ENCODE measurements around the gene TRIP12.
"Not testable (repeated sequence)": the region's sequence is repeated elsewhere in the genome, so short reads cannot be mapped to it uniquely, and the experiment has no call there.

TRIP12 gene

DNA sequence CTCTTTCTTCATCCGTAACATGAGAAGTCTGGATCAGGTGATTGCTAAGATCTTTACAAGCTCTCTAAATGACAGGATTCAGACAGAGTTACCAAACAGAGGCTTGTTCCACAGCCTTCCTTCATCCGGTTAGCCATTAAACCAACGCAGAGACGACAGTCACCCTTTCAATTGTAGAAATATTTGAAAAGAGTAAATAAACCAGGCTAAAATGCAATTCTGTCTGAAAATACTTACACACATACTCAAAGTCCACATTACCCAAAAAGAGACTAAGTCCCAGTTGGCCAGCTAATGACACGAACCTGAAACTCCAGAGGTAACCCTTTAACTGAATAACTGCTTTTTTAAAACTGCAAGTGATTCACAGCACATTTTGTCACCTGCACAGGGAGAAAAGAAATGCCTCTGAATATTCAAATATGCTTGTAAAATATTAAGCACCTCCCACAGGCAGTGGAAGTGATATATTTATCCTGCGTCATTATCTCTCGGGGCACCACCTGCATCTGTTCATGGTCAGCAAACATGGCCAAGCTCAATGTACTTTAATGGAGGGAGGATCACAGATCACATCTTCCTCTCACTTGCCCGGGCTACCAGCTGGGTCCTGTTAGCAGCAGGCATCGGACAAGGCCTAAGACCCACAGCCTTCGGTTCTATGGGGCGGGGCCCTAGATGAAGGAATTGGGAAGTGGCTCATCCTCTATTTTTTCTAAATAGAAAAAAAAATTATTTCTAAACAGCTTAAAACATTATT is 168.7 kb downstream of the TRIP12 start:
- no peak for DNase-seq

DNA sequence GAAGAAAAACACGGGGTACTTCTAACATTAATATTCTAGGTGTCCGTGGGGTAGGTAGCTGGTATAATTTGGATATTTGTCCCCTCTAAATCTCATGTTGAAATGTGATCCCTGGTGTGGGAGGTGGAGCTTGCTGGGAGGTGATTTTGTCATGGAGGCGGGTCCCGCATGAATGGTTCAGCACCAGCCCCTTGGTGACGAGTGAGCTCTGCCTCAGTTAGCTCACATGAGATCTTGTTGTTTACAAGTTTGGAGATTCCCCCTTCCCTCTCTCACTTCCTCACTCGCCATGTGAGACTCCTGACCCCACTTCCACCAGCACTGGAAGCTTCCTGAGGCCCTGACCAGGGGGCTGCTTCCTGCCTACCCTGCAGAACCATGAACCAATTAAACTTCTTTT is 172.0 kb downstream of the TRIP12 start:
- no peak for DNase-seq

DNA sequence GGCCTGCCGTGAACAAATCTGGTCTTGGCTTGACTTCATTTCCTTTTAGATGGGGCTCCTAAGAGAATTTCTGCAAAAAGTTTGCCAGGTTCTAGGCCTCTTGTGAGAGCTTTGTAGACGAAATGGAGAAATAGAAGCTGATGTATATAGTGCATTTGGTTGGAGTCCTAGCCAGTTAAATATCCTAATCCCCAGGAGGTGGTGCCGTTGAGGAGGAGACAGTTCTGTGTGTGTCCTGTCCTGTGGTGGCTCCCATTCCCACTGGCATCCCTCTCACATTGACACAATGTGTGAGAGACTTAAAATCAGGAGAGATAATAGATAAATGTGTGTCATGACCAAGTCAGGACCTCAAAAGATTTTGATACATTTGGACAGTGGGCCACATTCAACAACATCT is 172.9 kb downstream of the TRIP12 start:
- DNase-seq = no peak

DNA sequence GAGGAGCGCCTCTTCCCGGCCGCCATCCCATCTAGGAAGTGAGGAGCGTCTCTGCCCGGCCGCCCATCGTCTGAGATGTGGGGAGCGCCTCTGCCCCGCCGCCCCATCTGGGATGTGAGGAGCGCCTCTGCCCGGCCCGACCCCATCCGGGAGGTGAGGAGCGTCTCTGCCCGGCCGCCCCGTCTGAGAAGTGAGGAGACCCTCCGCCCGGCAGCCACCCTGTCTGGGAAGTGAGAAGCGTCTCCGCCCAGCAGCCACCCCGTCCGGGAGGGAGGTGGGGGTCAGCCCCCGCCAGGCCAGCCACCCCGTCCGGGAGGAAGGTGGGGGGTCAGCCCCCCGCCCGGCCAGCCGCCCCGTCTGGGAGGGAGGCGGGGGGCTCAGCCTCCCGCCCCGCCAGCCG is 179.1 kb downstream of the TRIP12 start:
- not testable (repeated sequence) for DNase-seq

DNA sequence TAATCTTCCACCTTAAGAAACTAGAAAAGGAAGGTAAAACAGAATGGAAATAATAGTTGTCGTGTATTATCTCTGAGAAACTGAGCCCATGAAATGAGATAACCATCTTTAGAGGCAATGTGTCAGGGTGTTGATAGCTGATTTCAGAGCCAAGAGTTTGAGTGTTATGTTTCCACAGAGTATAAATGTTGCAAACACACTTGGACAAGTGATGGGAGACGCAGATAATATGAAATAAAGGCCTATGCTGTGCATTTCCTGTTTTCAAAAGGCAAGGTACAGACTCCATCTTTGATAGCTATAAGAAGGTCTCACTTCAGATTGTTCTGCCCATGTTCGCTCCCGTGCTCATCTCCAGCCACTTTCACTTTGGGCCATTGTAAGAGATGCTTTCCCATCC is 181.5 kb downstream of the TRIP12 start:
- DNase-seq = no peak

DNA sequence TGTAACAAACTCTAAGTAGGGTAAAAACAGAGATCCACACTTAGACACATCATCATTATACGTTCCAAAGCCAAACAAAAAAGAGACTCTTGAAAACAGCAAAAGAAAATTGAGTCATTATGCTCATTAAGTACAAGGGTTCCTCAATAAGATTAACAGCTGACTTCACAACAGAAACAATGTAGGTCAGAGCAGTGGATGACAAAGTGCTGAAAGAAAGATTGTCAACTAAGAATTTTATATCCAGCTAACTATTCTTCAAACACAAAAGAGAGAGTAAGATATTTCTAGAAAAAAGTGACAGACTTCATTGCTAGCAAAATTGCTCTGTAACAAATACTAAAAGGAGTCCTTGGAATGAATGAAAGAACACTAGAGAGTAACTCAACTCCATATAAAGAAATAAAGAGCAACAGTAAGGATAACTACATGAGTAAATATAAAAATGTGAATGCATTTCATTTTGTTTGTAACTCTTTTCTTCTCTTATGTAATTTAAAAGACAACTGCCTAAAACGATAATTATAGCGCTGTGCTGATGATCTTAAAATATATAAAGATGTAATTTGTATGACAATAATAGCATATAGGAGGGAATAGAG is 183.7 kb downstream of the TRIP12 start:
- DNase-seq = no peak

DNA sequence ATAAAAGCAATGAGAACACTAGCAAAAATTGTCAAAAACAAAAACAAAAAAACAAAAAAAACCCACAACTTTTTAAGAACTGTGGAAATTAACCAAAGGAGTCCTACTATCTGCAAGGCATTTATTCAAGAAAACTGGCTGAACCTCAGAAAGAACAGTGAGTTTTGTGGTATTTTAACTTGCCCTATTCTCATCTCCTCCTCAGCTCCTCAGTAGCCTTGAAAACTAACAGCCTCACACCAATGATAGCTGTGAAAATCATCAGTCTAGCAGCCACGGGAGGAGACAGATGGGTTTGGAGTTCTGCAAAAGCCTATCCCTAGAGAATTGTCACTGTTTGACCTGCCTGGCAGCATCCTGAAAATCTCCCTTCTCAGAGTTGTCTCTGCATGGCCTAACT is 187.4 kb downstream of the TRIP12 start:
- no peak for DNase-seq

DNA sequence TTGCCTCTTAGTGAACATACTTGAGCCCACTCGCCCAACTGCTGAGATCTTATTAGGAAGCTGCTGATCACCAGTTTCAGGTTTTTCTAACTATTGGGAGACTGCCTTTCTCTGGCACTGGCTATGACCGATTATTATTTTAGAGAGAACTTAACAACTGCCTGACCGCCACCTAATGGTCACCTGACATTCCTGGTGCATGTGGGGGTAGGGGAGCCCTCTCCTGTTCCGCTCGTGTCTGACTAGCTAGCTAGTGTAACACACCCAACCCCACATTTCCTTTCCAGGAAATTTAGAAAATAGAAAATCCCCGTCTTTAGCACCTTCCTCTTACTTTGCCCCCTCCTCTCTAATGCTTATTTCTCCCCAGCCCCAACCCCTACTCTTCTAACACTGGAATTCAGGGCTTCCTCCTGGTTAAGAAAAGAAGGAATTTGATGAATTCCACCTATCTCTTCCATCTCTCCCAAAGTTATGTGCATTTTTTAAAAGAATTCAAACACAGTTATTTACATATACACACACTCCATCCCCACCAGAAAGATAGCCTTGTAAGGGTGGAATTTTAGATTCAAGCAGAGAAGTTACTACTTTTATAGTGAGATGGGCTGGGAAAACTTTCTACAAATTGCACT is 188.1 kb downstream of the TRIP12 start:
- no peak for DNase-seq

DNA sequence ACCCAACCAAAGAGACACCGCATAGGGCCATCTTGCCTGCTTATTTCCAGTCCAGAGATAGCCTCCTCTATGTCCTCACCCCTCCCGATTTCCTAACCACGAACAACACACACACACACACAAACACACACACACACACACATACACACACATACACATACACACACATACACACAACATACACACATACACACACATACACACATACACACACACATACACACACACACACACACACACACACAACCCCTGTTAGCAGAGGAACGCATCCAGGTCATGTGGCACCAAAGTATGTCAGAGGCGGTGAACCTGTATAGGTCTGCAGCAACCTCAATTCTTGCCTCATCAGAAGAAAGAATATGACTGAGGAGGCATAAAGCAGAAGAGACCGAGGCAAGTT is 188.9 kb downstream of the TRIP12 start:
- DNase-seq = no peak

DNA sequence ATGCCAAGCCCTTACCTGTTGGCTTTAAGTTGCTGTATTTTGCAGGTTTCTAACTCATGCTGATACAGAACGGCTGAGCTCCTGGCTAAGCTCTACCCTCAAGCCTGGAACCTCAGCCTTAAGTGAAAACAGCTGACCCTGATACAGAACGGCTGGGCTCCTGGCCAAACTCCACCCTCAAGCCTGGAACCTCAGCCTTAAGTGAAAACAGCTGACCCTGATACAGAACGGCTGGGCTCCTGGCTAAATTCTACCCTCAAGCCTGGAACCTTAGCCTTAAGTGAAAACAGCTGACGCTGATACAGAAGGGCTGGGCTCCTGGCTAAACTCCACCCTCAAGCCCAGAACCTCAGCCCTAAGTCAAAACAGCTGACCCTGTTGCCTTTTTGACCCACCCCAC is 189.9 kb downstream of the TRIP12 start:
- no peak for DNase-seq

DNA sequence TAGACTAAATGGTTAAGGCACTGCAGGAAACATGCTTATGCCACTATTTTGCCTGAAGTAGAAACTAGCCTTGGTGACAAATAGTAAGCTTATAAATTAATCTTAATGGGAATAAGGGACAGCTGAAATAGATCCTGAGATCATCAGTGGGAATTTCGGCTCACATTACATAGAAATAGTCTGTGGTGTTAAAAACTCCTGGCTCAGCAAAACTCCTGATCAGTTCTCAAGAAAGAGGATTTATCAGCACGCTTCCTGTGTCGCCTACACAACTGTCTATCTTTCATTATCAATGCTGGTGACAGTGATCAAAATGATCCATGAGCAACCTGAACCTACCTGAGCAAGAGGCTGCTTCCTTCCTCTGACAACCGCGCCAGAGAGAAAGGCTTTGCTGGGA is 190.4 kb downstream of the TRIP12 start:
- no peak for DNase-seq

DNA sequence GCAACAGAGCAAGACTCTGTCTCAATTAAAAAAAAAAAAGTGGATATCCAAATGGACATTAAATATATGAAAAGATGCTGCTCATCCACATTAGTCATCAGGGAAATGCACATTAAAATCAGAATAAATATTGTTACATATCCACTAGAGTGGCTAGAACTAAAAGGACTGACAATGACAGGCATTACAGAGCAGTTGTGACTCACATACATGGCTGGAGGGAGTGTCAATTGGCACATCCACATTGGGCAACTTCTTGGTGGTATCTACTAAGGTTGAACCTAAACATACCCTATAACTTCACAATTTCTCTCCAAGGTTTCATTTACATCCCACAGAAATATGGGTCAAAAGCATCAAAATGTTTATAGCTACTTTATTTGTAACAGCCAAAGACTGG is 193.4 kb downstream of the TRIP12 start:
- no peak for DNase-seq

DNA sequence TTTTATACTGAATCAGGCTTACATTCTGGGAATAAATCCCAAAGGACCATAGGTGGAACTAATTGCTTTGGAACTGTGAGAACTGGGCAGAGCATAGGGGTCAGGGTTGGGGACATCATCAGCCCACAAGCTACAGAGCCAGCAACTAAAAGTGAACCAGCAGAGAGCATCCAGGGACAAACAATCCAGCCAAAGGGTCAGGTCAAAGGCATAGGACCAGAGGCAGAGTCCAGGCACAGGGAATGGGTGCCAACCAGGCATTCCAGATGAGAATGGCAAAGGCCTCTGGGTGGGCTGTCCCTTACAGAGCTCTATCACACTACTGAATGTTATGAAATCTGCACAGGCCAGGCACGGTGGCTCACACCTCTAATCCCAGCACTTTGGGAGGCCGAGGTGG is 195.2 kb downstream of the TRIP12 start:
- no peak for DNase-seq

DNA sequence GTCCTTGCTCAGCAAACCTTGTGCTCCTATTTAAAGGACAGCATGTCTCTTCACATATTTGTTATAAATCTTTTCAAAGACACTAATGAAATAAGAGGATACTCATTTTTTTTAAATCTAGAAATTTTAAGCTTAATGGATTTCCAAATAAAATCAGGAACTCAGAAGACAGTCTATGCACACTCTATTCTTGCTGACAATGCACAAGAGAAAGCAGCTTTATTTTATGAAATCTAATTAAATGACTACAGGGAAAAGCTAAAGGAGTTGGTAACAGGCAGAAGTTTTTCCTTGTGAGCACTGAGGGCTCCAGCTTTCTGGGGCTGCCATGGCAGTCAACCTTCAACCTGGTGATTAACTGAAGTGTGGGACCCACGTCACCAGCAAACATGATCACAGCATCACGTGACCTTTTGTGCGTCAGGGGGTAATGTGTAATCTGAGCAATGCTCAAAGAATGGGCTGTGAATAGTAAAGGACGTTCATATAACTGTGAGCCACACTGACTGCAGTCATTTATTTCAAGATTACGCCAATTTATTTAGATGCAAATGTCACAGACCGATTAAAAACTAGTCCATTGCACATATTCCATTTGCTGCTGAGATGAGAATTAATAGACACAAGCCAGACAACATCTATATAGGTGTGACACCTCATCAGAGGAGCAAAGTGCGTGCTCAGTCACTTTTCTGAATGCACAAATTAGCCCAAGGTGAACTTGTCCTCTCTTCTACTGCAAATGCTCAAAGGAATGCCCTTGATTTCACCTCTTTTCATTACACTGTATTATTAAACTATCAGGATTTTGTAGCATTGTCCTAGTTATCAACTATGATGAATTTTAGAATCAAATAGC is 195.9 kb downstream of the TRIP12 start:
- no peak for DNase-seq

DNA sequence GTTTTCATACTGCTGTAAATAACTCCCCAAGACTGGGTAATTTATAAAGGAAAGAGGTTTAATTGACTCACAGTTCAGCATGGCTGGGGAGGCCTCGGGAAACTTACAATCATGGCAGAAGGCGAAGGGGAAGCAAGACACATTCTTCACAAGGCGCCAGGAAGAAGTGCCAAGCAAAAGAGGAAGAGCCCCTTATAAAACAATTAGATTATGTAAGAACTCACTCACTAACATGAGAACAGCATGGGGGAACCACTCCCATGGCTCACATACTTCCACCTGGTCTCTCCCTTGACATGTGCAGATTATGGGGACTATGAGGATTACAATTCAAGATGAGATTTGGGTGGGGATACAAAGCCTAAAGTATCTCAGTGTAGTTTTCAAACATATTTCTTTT is 198.6 kb downstream of the TRIP12 start:
- DNase-seq = not testable (repeated sequence)

DNA sequence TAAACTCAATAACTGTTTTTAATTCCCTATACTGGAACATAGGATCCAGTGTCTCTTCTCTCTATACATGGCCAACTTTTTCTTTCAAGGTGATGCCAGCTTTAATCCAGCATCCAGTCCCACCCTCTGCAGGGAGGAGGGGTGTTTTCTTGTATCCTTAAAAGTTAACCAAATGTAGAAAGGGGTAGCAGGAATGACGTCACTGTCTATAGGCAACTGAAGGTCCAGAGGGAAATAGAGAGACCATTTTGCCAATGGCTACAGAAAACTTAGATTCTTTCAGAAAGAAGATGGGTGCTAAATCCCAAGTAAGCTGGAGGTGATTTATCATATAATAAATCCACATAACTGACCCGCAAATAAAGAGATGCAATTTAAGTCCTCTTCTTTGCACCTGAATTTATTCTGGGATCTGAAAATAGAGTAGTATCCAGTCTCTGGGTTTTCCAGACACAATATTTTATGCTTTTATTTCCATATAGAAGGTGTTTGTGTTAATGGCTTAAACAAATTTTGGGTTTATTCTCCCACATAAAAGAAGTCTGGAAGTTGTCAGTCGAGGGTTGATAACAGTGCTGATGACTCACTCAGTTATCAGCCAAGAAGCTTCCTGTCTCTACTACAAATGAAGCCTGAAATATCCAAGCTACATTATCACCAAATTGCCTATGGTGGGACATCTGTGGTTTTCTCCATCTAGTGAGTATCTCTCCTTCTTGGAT is 201.7 kb downstream of the TRIP12 start:
- no peak for DNase-seq

DNA sequence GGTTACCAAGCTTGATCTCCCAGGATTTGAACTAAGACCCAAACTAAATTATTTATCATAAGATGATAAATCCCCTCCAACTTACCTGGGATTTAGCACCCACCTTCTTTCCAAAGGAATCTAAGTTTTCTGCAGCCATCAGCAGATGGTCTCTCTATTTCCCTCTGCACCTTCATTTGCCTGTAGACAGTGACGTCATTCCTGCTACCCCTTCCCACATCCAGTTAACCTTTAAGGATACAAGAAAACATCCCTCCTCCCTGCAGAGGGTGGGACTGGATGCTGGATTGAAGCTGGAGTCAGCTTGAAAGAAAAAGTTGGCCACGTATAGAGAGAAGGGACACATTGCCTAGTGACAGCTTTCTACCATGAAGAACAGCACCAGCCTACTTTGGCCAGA is 203.8 kb downstream of the TRIP12 start:
- DNase-seq = no peak

DNA sequence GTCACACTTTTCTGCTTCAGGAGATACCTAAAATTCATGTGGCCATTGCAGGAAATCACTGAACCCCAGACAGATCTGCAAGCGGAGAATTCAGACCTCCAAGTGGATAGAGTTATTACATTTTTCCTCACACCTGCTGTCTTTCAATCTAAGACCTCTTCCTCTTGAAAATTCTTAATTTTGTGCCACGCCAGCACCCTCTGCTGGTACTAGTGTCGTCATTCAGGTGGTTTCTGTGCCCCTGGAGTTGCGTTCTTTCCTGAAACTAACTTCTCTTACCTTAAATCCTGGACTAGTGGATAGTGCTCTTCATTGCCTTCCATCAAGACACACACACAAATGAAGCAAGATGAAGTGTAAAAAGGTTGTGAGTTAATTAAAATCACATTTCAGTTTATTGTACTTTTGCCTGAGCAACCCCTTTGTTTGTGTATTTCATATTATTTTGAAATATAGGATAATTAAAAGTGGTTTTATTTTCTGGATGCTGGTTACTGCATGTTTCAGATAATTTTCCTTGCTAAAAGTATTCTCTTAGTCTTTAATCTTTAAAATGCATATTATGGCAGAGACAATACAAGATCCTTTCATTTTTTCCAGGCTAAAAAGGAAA is 205.8 kb downstream of the TRIP12 start:
- no peak for DNase-seq

DNA sequence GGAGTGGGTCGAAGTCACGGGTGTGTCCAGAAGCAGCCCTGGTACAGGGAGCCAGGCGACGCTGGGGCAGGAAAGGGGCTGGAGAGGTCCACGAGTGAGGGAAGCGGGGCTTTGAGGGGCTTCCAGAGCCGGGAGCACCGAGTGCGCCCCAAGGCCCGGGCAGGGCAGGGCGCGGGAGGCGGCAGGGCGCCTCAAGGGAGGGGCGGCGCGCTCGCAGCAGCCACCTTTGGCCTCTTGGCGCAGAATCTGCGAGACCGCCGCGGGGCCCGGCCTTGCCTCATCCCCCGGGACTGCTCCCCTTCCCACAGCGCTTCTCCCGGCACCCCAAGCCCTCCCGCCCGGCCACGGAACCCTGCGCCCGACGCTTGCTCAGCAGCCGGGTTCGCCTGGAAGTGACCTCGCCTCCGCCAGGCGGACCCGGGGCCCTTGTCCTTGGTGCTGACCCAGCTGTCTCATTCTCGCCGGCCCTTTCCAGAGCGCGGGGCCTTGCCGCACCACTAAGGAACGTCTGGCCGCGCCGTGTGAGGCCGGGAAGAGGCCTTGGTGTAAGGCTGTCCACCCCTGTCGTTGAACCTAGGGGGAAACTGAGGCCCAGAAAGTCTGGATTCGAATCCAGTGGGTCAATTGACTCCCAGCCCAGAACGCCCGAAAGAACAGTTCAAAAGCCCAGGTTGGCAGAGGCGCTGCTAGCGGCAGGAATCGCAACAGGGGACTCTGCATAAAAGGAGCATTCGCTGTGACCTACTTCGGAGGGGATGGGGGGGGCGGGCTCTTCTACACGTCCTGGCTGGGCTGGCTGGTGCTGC is 206.9 kb downstream of the TRIP12 start:
- DNase-seq = no peak

DNA sequence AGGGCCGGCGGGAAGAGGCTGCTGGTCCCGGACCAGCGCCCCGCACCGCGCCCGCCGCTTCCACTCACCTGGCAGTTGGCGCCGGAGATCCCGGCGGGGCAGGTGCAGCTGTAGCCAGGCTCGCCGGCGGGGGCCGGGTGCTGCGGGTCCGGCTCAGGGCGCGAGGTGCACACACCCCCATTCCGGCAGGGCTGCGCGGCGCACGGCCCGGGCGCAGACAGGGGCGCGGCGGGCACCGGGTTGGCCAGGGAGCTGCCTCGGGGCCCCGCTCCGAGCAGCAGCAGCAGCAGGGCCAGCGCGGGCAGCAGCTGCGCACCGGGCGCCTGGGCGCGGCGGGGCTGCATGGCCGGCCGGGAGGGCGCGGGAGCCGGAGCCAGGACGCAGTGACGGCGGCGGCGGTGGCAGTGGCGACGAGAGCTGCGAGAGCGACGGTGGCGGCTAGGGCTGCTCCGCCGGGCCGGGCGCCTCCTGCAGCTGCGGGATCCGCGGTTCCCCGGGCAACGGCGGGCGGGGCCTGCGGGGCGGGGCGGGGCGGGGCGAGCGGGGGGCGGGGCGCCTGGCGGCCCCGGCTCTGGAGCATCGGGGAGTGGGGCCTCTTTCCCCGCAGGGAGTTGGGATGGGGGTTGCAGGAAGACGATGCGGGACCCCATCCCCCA is 207.6 kb downstream of the TRIP12 start, which contains the start of gene DNER:
DNER (minus strand) TSS at position 476 of the 656 bp plus-strand sequence; CDS start at position 344, 132 bp downstream.
- peak; percentile 26 for DNase-seq
